Endothelial cell of hepatic sinusoid (primary cell): ENCODE measurements around the gene NDRG3.
"Not testable (repeated sequence)": the region's sequence is repeated elsewhere in the genome, so short reads cannot be mapped to it uniquely, and the experiment has no call there.

Experiments used
- in situ Hi-C: cut with HindIII; loops from 2 replicates; pipeline ENCODE4 v1.10.0; 2017; ENCODE audit warnings: low sequenced_read_pairs

The NDRG3 gene

DNA sequence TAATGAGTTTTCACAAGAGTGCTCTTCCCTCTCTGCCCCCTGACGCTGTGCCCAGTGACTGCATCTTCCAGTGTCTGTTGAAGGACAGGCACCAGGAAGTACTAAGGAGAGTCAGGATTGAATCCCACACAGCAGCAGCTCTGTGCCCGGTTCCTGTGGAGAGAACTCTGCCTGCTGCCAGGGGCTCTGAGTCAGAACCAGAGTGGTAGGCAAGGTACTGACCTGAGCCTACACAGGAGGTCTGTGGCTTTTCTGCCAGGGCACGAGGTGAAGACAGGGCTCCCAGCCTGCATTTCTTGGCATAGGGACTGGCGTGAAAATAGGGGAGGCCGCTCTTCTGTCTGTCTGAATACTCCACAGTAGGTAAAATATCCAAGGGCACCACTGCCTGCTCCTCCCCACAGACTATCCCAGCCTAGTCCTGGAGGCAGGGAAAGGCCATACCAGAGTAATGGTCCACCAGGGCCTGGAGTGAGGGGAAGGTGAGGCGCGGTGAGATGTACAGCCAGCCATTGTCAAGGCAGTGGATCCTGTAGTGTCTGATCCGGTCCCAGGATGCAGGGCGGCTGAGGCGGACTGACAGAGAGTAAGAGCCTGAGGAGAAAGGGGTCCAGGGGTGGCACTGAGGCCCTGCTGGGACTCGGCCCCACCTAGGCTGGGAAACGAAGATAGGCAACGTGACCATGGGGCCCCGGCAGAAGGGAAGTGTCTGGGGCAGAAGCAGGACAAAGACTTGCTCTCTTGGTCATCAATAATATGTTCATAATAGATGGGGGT, 130.9 kb downstream of the NDRG3 start:
- in situ Hi-C loops: no loop called here

GRCh38 chr20:36613974-36614373, 131.9 kb downstream of the NDRG3 start:
- in situ Hi-C loops: no loop called here

GRCh38 chr20:36611625-36612024, 134.3 kb downstream of the NDRG3 start:
- in situ Hi-C loops: no loop called here

DNA sequence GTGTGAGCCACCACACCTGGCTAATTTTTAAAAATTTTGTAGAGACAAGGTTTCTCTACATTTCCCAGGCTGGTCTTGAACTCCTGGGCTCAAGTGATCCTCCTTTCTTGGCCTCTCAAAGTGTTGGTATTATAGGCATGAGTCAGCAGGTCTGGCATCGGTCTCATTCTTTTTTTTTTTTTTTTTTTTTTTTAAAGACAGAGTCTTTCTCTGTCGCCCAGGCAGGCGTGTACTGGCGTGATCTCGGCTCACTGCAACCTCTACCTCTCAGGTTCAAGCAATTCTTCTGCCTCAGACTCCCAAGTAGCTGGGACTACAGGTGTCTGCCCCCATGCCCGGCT, 137.5 kb downstream of the NDRG3 start:
- in situ Hi-C loops: not testable (repeated sequence)

GRCh38 chr20:36607586-36608387, 138.1 kb downstream of the NDRG3 start:
- in situ Hi-C loops: no loop called here

DNA sequence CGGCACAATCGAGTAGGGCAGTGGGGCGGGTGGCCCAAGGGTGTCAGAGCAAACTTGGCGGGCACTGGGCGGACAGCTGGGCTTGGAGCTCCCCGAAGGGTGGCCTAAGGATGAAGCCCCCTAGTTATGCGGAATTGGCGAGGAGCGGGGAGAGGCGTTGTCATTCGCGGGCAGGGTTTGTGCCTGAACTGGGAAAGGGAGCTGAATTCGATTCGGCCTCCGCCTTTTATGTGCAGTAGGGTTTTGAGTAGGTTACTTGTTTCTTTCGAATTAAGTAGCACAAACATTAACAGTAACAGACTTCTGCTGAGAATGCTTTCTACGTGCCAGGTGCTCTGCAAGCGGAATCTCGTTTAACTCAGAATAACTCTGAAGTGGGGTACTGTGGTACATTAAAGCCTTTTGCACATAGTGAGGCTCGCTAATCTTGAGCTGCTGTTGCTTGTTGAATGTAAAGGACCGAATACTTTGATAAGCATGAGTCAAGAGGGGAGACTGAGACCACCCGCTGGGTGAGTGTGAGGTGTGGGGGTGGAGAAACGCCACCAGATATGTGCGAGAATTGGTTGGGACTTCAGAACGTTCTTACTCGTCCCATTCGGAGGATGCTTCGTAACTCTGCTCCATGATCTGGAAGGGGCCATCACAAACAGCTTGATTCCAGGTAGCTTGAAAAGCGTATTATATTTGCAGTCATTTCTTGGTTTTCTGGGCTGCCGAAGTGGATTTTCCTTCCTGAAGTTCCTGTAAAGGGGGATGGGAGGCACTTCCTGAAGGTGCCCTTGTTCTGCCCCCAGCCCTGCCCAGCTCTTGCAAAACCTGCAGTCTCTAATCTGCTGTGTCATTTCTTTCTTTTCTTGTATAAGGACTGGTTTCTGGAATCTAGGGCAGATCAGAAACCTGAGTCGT, 139.5 kb downstream of the NDRG3 start:
- in situ Hi-C loops: no loop called here

GRCh38 chr20:36605399-36606157, 140.3 kb downstream of the NDRG3 start, which contains the start of gene RAB5IF:
Gene RAB5IF, plus strand, starts transcription at chr20:36605779. Its CDS starts 173 bp downstream, at chr20:36605952.
- in situ Hi-C loops: no loop called here

GRCh38 chr20:36604952-36605398, 140.9 kb downstream of the NDRG3 start:
- in situ Hi-C loops: loop anchor here (5.0 kb wide), 1 partner anchor 37 kb away; no protein-coding TSS in a partner anchor
